ENCODE data around the gene STRIT1. TPM values are rescaled to one million over a fixed set of nuclear protein-coding genes. Genes with fewer than 3 reads are reported as not detected.

STRIT1 gene
- total and polyA plus RNA-seq, 2 donors (not counting 1 experiment from before 2014, with no cell fraction given), result not detected

DNA sequence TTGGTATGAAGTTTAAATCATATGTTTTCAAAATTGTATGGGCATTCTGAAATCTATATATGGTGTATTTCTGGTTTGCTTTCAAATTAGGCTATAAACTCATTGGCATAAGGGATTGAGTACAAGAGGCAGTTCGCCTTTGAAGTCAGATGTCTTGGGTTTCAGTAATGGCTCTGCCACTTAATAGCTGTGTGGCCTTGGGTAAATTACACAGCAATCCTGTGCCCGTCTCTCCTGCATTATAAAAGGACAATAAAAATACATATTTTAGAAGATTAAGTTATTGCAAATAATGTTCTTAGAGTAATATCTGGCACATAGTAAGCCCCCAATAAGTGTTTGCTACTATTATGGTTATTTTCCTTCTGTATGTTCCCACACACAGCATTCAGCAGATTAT, 20.4 kb upstream of the STRIT1 start:
- Histone ChIP-seq H3K4me1 (ENCODE audit: control insufficient read depth, extremely low read depth, insufficient read depth, low read length) (no peaks in the 10 kb centered on the region), H3K4me3 (replicated peaks in 1 of 4; ENCODE audit: control extremely low read depth in 1 of 4, insufficient read depth in 1 of 4, low read depth in 3 of 4, low read length in 4 of 4) (no peak overlapping the region)

DNA sequence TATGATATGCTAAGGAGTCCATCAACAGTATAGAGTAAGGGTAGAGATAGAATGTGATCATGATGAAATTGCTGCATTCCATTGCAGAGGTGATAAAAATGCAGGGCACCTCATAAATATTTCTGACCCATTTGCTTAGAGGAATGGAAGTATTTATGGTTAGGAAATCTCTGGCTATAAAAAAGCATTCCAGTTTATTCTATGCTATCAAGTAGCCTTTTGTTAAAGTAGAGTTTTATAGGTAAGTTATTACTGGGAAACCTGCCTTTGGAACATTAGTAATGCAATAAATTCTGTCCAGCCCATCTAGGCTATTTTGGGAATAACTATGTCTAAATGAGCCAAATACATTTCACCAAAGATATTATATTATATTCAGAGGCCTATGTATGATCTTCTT, 19.8 kb upstream of the STRIT1 start:
- Histone ChIP-seq H3K27ac (ENCODE audit: insufficient read depth, low read length) (no peak overlapping the region), H3K4me1 (ENCODE audit: control insufficient read depth, extremely low read depth, insufficient read depth, low read length) (no peaks in the 10 kb centered on the region), H2AFZ (ENCODE audit: low read length) (no peak overlapping the region), H3K79me2 (ENCODE audit: control insufficient read depth, insufficient read depth, low read length) (no peaks in the 10 kb centered on the region), H3K4me2 (ENCODE audit: extremely low read depth, insufficient read depth, low read length) (no peak overlapping the region), H3K27me3 (ENCODE audit: control insufficient read depth, insufficient read depth, low read length) (no peaks in the 10 kb centered on the region), H3K9ac (ENCODE audit: insufficient read depth, low read length) (no peak overlapping the region), H4K20me1 (ENCODE audit: control insufficient read depth, extremely low read depth, insufficient read depth, low read length) (no peaks in the 10 kb centered on the region), H3K4me3 (replicated peaks in 1 of 4; ENCODE audit: control extremely low read depth in 1 of 4, insufficient read depth in 1 of 4, low read depth in 3 of 4, low read length in 4 of 4) (no peak overlapping the region), H3K9me3 (ENCODE audit: control insufficient read depth, insufficient read depth, low read depth, low read length) (no peaks in the 10 kb centered on the region), H3K36me3 (ENCODE audit: control insufficient read depth, insufficient read depth, low read length) (no peaks in the 10 kb centered on the region)
- DNase-seq (ENCODE audit: low read depth in 2 of 2), result peak in 1 of 2 donors; percentile 6
- no peak for TF ChIP-seq EZH2 (IDR thresholded peaks at IDR 0.05; ENCODE audit: low read length, missing control alignments)
- no peak for TF ChIP-seq CTCF (conservative IDR thresholded peaks at IDR 0.05 in 1 of 2, IDR thresholded peaks at IDR 0.05 in 1 of 2; ENCODE audit: low read depth in 1 of 2, low read length in 2 of 2)

More for the DNA sequence above, 20.4 kb upstream of the STRIT1 start:
- Histone ChIP-seq H3K9me3 (ENCODE audit: control insufficient read depth, insufficient read depth, low read depth, low read length) (no peaks in the 10 kb centered on the region), H3K9ac (ENCODE audit: insufficient read depth, low read length) (no peak overlapping the region), H3K79me2 (ENCODE audit: control insufficient read depth, insufficient read depth, low read length) (no peaks in the 10 kb centered on the region), H3K27me3 (ENCODE audit: control insufficient read depth, insufficient read depth, low read length) (no peaks in the 10 kb centered on the region), H3K36me3 (ENCODE audit: control insufficient read depth, insufficient read depth, low read length) (no peaks in the 10 kb centered on the region), H3K27ac (ENCODE audit: insufficient read depth, low read length) (no peak overlapping the region), H2AFZ (ENCODE audit: low read length) (no peak overlapping the region), H3K4me2 (ENCODE audit: extremely low read depth, insufficient read depth, low read length) (no peak overlapping the region), H4K20me1 (ENCODE audit: control insufficient read depth, extremely low read depth, insufficient read depth, low read length) (no peaks in the 10 kb centered on the region)
- DNase-seq (ENCODE audit: low read depth in 2 of 2), result no peak
- TF ChIP-seq CTCF (conservative IDR thresholded peaks at IDR 0.05 in 1 of 2, IDR thresholded peaks at IDR 0.05 in 1 of 2; ENCODE audit: low read depth in 1 of 2, low read length in 2 of 2) (no peak), EZH2 (IDR thresholded peaks at IDR 0.05; ENCODE audit: low read length, missing control alignments) (no peak)

DNA sequence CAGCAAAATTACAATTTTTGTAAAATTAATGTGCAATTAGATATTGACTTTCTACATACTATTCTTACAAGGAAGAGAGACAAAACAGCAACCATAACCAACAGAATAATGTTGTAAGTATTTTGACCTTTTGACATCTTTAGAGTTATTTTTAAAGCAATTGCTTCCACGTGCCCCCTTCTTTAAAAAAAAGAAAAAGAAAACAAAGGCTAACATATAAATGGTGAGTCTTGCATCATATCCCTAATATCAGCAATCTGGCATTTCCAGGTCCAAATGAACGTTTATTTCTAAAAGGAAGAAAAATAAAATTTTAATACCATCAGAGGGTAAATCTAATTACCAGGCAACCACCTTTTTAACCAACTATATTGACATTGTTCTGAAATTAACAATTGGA, 19.3 kb upstream of the STRIT1 start:
- H3K36me3 ChIP-seq (ENCODE audit: control insufficient read depth, insufficient read depth, low read length), result no peaks in the 10 kb centered on the region
- no peak overlapping the region for H3K9ac ChIP-seq (ENCODE audit: insufficient read depth, low read length)
- no peaks in the 10 kb centered on the region for H3K9me3 ChIP-seq (ENCODE audit: control insufficient read depth, insufficient read depth, low read depth, low read length)
- H3K79me2 ChIP-seq (ENCODE audit: control insufficient read depth, insufficient read depth, low read length), result no peaks in the 10 kb centered on the region
- no peaks in the 10 kb centered on the region for H3K4me1 ChIP-seq (ENCODE audit: control insufficient read depth, extremely low read depth, insufficient read depth, low read length)
- H3K4me3 ChIP-seq (replicated peaks in 1 of 4; ENCODE audit: control extremely low read depth in 1 of 4, insufficient read depth in 1 of 4, low read depth in 3 of 4, low read length in 4 of 4), result no peak overlapping the region
- H3K27ac ChIP-seq (ENCODE audit: insufficient read depth, low read length), result no peak overlapping the region
- no peaks in the 10 kb centered on the region for H4K20me1 ChIP-seq (ENCODE audit: control insufficient read depth, extremely low read depth, insufficient read depth, low read length)
- H3K27me3 ChIP-seq (ENCODE audit: control insufficient read depth, insufficient read depth, low read length), result no peaks in the 10 kb centered on the region
- TF ChIP-seq EZH2 (IDR thresholded peaks at IDR 0.05; ENCODE audit: low read length, missing control alignments) (no peak), CTCF (conservative IDR thresholded peaks at IDR 0.05 in 1 of 2, IDR thresholded peaks at IDR 0.05 in 1 of 2; ENCODE audit: low read depth in 1 of 2, low read length in 2 of 2) (no peak)
- H3K4me2 ChIP-seq (ENCODE audit: extremely low read depth, insufficient read depth, low read length), result no peak overlapping the region
- no peak overlapping the region for H2AFZ ChIP-seq (ENCODE audit: low read length)
- peak in 1 of 2 donors; percentile 54 for DNase-seq (ENCODE audit: low read depth in 2 of 2)

Data from fibroblast of lung (primary cell).